HepG2 (cell line): Measurements from ENCODE around the gene ZBTB7B.

ENCODE experiments used
- CHD2 ChIP-seq: IDR thresholded peaks from 2 replicates; pipeline ENCODE4 v1.6.1; 2011; ENCODE audit warnings: low read depth, low read length, improper control_type of control experiment
- CTCF ChIP-seq: sonication (generic); formaldehyde crosslinking; IDR thresholded peaks from 2 replicates; pipeline ENCODE4 v1.5.0; 2020; ENCODE audit warnings: mild to moderate bottlenecking, missing genetic modification reagents, moderate library complexity
- DPF2 ChIP-seq: sonication (generic); formaldehyde crosslinking; IDR thresholded peaks from 2 replicates; pipeline ENCODE4 v1.4.0; 2020; ENCODE audit warnings: mild to moderate bottlenecking, low read depth, missing genetic modification reagents, borderline replicate concordance
- ELK4 ChIP-seq: sonication (generic); formaldehyde crosslinking; IDR thresholded peaks from 2 replicates; pipeline ENCODE4 v1.9.0; 2021; ENCODE audit warnings: missing genetic modification reagents, borderline replicate concordance
- EP300 ChIP-seq, 3 experiments: sonication (generic) in 1 of 3; formaldehyde crosslinking in 1 of 3; IDR thresholded peaks; 2 replicates each; pipeline versions ENCODE4 v1.5.1 to v1.6.1; 2011 to 2020; ENCODE audit warnings: low read depth in 2 of 3, low read length in 2 of 3, borderline replicate concordance in 1 of 3, improper control_type of control experiment in 1 of 3, mild to moderate bottlenecking in 1 of 3, missing genetic modification reagents in 1 of 3, moderate library complexity in 1 of 3
- ETV6 ChIP-seq: sonication (generic); formaldehyde crosslinking; conservative IDR thresholded peaks from 2 replicates; pipeline ENCODE4 v1.4.0; 2020; ENCODE audit warnings: missing genetic modification reagents
- POLR2A ChIP-seq, 2 experiments: IDR thresholded peaks; 2 replicates each; pipeline ENCODE4 v1.6.1; 2011; ENCODE audit warnings: low read depth in 2 of 2, low read length in 2 of 2, mild to moderate bottlenecking in 1 of 2, moderate library complexity in 1 of 2; ENCODE audit not compliant: insufficient read depth in 1 of 2
- TP53 ChIP-seq: sonication (generic); formaldehyde crosslinking; conservative IDR thresholded peaks from 2 replicates; pipeline ENCODE4 v1.4.0; 2020; ENCODE audit warnings: missing genetic modification reagents
- ZBTB40 ChIP-seq, 2 experiments: fragments of 450-650 bp in 1 of 2; sonication (generic) in 1 of 2; formaldehyde crosslinking in 1 of 2; IDR thresholded peaks; 2 replicates each; pipeline versions ENCODE4 v1.6.1 to v1.8.0; 2016 to 2022; ENCODE audit warnings: antibody characterized with exemption in 1 of 2, mild to moderate bottlenecking in 1 of 2, missing genetic modification reagents in 1 of 2
- ZNF704 ChIP-seq: sonication (generic); formaldehyde crosslinking; IDR thresholded peaks from 2 replicates; pipeline ENCODE4 v1.8.1; 2023; ENCODE audit warnings: mild to moderate bottlenecking, inconsistent platforms, moderate library complexity, missing genetic modification reagents, borderline replicate concordance
- TF ChIP-seq, protein P1 (sequence below): sonication (generic); formaldehyde crosslinking; IDR thresholded peaks from 2 replicates; pipeline ENCODE4 v1.4.0; 2020; ENCODE audit warnings: mild to moderate bottlenecking, missing genetic modification reagents

GRCh38 chr1:155064111-155064831 is 61.7 kb downstream of the ZBTB7B start:
- TF ChIP-seq ZBTB40 (IDR thresholded peaks at IDR 0.05) (no peak), ZBTB40 (CRISPR knock-in tag; IDR thresholded peaks at IDR 0.05) (no peak), CTCF (no peak), ELK4 (CRISPR knock-in tag) (no peak), TP53 (CRISPR knock-in tag) (no peak), POLR2A (IDR thresholded peaks at IDR 0.05; ENCODE audit: insufficient read depth in 1 of 2, low read depth in 2 of 2, low read length in 2 of 2) (no peak), ETV6 (no peak), CHD2 (no peak), ZNF704 (CRISPR knock-in tag) (no peak), EP300 (IDR thresholded peaks at IDR 0.05; ENCODE audit: low read depth in 2 of 2, low read length in 2 of 2) (no peak), EP300 (CRISPR knock-in tag; IDR thresholded peaks at IDR 0.05; ENCODE audit: borderline replicate concordance) (no peak), DPF2 (CRISPR knock-in tag) (no peak)
- TF ChIP-seq, protein P1, sequence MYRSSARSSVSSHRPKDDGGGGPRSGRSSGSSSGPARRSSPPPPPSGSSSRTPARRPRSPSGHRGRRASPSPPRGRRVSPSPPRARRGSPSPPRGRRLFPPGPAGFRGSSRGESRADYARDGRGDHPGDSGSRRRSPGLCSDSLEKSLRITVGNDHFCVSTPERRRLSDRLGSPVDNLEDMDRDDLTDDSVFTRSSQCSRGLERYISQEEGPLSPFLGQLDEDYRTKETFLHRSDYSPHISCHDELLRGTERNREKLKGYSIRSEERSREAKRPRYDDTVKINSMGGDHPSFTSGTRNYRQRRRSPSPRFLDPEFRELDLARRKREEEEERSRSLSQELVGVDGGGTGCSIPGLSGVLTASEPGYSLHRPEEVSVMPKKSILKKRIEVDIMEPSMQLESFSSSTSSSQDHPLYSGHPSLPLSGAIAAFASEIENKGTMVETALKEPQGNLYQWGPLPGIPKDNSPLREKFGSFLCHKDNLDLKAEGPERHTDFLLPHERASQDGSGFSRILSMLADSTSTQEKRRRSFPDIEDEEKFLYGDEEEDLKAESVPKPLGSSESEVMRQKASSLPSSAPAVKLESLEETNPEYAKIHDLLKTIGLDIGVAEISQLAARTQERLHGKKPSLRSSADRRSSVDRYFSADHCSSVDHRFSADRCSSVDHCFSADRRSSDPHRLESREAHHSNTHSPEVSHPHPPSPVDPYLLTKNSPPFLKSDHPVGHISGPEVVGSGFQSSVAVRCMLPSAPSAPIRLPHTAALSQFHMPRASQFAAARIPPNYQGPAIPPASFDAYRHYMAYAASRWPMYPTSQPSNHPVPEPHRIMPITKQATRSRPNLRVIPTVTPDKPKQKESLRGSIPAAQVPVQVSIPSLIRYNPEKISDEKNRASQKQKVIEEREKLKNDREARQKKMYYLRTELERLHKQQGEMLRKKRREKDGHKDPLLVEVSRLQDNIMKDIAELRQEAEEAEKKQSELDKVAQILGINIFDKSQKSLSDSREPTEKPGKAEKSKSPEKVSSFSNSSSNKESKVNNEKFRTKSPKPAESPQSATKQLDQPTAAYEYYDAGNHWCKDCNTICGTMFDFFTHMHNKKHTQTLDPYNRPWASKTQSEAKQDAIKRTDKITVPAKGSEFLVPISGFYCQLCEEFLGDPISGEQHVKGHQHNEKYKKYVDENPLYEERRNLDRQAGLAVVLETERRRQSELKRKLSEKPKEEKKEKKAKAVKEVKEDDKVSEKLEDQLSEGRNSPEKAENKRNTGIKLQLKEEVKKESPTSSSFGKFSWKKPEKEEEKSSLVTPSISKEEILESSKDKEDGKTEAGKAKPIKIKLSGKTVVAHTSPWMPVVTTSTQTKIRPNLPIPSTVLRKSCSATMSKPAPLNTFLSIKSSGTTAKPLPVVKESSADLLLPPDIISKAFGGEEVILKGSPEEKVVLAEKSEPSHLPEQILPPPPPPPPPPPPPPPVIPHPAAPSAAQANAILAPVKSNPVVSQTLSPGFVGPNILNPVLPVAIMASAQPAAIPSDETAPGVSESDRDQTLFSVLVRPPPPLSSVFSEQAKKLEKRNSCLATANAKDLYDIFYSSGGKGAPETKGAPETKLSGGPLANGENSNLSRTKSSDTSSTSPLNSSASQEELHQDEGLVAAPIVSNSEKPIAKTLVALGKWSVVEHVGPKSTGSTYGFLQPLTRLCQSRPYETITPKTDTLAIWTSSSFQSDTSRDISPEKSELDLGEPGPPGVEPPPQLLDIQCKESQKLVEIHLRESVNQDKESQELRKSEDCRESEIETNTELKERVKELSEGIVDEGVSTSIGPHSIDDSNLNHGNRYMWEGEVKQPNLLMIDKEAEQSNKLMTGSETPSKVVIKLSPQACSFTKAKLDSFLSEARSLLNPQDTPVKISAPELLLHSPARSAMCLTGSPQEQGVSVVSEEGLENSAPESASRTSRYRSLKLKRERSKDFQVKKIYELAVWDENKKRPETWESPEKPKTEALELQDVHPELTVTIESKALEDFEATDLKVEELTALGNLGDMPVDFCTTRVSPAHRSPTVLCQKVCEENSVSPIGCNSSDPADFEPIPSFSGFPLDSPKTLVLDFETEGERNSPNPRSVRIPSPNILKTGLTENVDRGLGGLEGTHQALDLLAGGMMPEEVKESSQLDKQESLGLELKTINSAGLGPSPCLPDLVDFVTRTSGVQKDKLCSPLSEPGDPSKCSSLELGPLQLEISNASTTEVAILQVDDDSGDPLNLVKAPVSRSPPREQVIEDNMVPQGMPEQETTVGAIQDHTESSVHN (CRISPR knock-in tag), result no peak
